Measurements from ENCODE around the gene MUC21. TPM values are rescaled to one million over a fixed set of nuclear protein-coding genes. Genes with fewer than 3 reads are reported as not detected.
"Not testable (repeated sequence)": the region's sequence is repeated elsewhere in the genome, so short reads cannot be mapped to it uniquely, and the experiment has no call there.

Gene MUC21
- polyA plus RNA-seq, 3 donors, result not detected

DNA sequence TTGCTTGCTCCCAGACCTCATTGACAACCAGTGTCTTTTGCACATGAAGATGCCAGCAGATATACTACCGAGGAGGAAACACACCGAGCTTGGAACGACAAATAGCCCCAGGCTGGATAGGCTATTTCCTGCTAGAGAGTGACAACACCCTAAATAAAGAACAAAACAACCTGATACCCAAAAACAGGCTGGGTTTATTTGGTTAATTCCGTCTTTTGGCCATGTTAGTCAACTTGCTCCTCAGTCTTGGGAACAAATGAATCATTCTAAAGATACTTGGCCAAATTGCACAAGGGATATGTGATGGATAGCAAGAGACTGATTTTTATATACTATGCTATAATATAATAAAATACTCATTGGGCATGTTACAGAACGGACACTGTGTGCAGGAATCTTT is 15.3 kb downstream of the MUC21 start:
- Histone ChIP-seq H3K9ac (ENCODE audit: insufficient read depth, low read length, poor library complexity, severe bottlenecking) (no peak overlapping the region), H3K4me2 (replicated peaks; ENCODE audit: extremely low read depth, low read length, poor library complexity, severe bottlenecking) (no peak overlapping the region), H2AFZ (ENCODE audit: insufficient read depth, low read depth, low read length, poor library complexity, severe bottlenecking) (no peak overlapping the region), H4K20me1 (ENCODE audit: insufficient read depth, low read length) (no peaks in the 10 kb centered on the region), H3K36me3 (replicated peaks in 1 of 2; ENCODE audit: control insufficient read depth in 1 of 2, insufficient read depth in 2 of 2, low read length in 2 of 2) (no peaks in the 10 kb centered on the region), H3K9me3 (replicated peaks in 1 of 2; ENCODE audit: control insufficient read depth in 1 of 2, insufficient read depth in 1 of 2, low read length in 2 of 2) (no peaks in the 10 kb centered on the region), H3K4me1 (ENCODE audit: control insufficient read depth in 1 of 2, insufficient read depth in 2 of 2, low read length in 2 of 2) (no peaks in the 10 kb centered on the region), H3K79me2 (ENCODE audit: insufficient read depth, low read length) (no peaks in the 10 kb centered on the region), H3K27ac (ENCODE audit: low read depth in 1 of 2, low read length in 2 of 2) (no peak overlapping the region), H3K27me3 (ENCODE audit: control insufficient read depth in 2 of 2, insufficient read depth in 2 of 2, low read length in 2 of 2) (no peaks in the 10 kb centered on the region), H3K4me3 (replicated peaks in 1 of 3; ENCODE audit: low read depth in 2 of 3, low read length in 3 of 3) (no peak overlapping the region)
- H3K4me1 Mint-ChIP-seq, result no peaks in the 10 kb centered on the region
- DNase-seq, result no peak
- 70% methylated on average over 3 of the region's 5 CpGs for WGBS (ENCODE audit: insufficient coverage)
- peaks cover 0 to 11% (median 5%) of the 10 kb centered on the region in 7 donors for H3K9me3 Mint-ChIP-seq
- H3K36me3 Mint-ChIP-seq, result no peaks in the 10 kb centered on the region
- TF ChIP-seq, protein P1, sequence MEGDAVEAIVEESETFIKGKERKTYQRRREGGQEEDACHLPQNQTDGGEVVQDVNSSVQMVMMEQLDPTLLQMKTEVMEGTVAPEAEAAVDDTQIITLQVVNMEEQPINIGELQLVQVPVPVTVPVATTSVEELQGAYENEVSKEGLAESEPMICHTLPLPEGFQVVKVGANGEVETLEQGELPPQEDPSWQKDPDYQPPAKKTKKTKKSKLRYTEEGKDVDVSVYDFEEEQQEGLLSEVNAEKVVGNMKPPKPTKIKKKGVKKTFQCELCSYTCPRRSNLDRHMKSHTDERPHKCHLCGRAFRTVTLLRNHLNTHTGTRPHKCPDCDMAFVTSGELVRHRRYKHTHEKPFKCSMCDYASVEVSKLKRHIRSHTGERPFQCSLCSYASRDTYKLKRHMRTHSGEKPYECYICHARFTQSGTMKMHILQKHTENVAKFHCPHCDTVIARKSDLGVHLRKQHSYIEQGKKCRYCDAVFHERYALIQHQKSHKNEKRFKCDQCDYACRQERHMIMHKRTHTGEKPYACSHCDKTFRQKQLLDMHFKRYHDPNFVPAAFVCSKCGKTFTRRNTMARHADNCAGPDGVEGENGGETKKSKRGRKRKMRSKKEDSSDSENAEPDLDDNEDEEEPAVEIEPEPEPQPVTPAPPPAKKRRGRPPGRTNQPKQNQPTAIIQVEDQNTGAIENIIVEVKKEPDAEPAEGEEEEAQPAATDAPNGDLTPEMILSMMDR (IDR thresholded peaks at IDR 0.05), result no peak
- intact Hi-C loops (cut with micrococcal nuclease), result no loop called here
- no peak overlapping the region for H3K4me3 Mint-ChIP-seq
- no peak overlapping the region for H3K27ac Mint-ChIP-seq
- H3K27me3 Mint-ChIP-seq (ENCODE audit: low read depth in 3 of 3), result peaks cover 0 to 3% (median 3%) of the 10 kb centered on the region in 3 donors

DNA sequence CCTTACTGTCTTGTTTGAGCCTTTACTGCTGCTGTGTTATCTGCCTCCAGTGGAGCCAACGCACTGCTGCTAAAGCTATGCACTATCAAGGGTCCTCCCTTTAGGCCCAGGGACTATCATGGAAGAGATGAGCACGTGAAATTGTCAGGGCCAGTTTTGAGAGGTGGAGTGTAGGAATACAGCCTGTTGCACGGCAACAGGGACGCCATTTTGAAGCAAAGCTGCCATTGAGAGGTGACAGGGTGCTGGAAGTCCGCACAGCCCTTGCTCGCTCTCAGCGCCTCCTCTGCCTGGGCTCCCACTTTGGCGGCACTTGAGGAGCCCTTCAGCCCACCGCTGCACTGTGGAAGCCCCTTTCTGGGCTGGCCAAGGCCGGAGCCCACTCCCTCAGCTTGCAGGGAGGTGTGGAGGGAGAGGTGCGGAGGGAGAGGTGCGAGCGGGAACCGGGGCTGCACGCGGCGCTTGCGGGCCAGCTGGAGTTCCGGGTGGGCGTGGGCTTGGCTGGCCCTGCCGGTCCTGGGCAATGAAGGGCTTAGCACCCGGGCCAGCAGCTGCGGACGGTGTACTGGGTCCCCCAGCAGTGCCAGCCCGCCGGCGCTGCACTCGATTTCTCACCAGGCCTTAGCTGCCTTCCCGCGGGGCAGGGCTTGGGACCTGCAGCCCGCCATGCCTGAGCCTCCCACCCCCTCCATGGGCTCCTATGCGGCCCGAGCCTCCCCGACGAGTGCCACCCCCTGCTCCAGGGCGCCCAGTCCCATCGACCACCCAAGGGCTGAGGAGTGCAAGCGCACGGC is 16.7 kb downstream of the MUC21 start:
- H2AFZ ChIP-seq (ENCODE audit: insufficient read depth, low read depth, low read length, poor library complexity, severe bottlenecking); H3K4me1 ChIP-seq (ENCODE audit: control insufficient read depth in 1 of 2, insufficient read depth in 2 of 2, low read length in 2 of 2); H4K20me1 ChIP-seq (ENCODE audit: insufficient read depth, low read length); intact Hi-C loops (cut with micrococcal nuclease); H3K4me3 Mint-ChIP-seq; H3K9me3 ChIP-seq (replicated peaks in 1 of 2; ENCODE audit: control insufficient read depth in 1 of 2, insufficient read depth in 1 of 2, low read length in 2 of 2); H3K4me1 Mint-ChIP-seq; H3K79me2 ChIP-seq (ENCODE audit: insufficient read depth, low read length); H3K27ac ChIP-seq (ENCODE audit: low read depth in 1 of 2, low read length in 2 of 2); H3K27me3 Mint-ChIP-seq (ENCODE audit: low read depth in 3 of 3); H3K36me3 Mint-ChIP-seq; H3K4me2 ChIP-seq (replicated peaks; ENCODE audit: extremely low read depth, low read length, poor library complexity, severe bottlenecking); H3K4me3 ChIP-seq (replicated peaks in 1 of 3; ENCODE audit: low read depth in 2 of 3, low read length in 3 of 3); H3K36me3 ChIP-seq (replicated peaks in 1 of 2; ENCODE audit: control insufficient read depth in 1 of 2, insufficient read depth in 2 of 2, low read length in 2 of 2); H3K9ac ChIP-seq (ENCODE audit: insufficient read depth, low read length, poor library complexity, severe bottlenecking); H3K9me3 Mint-ChIP-seq; H3K27me3 ChIP-seq (ENCODE audit: control insufficient read depth in 2 of 2, insufficient read depth in 2 of 2, low read length in 2 of 2); DNase-seq: not testable (repeated sequence)
- H3K27ac Mint-ChIP-seq, result peak overlapping the region in 1 of 7 donors; percentile 44
- WGBS (ENCODE audit: insufficient coverage), result 94% methylated on average over 13 of the region's 39 CpGs
